Stimulated activated CD4-positive, alpha-beta T cell treated with anti-CD3 and anti-CD28 coated beads, Interleukin-1b, Interleukin-23, amount 100 ng/mL, for 1 hour (primary cell): Measurements from ENCODE around the gene ATP13A1.

ENCODE experiments used
- DNase-seq, 2 donors: peaks; one replicate each; pipeline ENCODE4 v3.0.0-alpha.2; 2020; ENCODE audit warnings: low read depth in 2 of 2

The ATP13A1 gene

DNA sequence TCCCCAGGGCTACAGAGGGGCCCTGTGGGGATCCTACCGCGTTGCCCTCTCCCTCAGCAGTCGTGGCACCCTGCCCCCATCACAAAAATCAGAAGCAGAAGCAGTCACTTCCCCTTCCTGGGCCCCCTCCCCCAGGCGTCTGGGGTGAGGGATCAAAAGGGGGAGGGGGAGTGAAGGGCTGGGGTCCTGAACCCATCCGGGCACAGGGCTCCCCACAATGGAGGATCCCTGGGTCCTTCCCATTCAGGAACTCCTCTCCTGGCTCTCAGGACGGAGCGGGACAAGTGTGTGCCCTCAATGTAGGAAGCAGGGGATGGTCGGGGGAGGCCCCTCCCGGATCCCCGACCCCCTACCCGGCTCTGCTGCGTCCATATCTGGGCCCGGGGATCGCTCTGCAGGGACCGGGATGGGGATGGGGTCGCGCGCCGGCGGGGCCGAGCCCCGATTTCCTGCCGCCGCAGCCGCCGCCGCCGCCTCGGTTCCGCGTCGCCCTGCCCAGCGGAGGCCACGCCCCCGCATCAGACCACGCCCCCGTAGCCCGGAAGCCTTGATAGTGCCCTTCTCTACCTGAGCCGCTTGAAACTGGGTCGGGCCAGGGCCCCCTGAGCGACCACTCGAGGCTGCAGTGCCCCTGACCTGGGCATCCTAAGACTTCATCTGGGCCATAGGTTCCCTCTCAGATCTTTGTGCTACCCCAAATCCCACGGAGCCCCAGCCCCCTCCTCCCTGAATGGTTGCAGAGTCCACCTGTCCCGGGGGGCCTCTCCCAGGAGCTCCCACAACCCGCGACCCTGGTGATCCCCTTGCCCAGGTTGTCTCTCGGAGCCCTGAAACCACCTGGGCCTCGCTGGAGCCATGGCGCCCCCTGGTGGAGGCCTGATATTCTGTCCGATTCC lies 20.1 kb downstream of the ATP13A1 start, which contains the start of gene GMIP:
Gene GMIP, minus strand, starts transcription at position 500 of the 896 bp plus-strand sequence. Its CDS starts 128 bp downstream, at position 372.
- peak; percentile 80 to 84 for DNase-seq

DNA sequence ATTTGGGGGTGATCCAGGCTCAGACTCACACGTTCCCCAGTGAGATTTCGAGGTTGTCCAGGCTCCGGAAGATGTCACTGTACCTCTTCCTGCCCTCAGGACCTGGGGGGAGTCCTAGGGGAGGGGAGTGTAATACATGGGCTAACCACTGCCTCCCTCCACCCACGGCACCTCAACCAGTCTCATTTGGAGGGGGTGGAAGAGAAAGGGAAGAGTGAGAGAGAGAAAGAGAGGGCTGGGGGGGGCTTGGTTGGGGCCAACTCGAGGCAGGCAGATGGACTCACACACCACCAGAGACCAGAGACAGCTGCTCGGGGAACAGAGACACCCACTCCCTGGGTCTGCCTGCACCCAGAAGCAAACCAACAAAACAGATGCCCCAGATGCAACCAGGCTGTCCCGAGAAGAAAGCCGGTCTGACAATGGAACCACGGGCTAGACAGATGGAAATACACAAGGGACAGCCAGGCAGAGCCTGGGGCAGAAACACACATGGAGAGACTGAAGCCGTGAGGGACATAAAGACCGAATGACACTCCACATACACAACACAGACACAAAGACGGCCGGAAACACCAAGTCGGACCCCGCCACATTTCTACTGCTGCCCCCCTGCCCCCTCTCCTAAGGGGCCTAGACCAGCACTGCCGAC lies 20.8 kb downstream of the ATP13A1 start:
- DNase-seq: no peak

DNA sequence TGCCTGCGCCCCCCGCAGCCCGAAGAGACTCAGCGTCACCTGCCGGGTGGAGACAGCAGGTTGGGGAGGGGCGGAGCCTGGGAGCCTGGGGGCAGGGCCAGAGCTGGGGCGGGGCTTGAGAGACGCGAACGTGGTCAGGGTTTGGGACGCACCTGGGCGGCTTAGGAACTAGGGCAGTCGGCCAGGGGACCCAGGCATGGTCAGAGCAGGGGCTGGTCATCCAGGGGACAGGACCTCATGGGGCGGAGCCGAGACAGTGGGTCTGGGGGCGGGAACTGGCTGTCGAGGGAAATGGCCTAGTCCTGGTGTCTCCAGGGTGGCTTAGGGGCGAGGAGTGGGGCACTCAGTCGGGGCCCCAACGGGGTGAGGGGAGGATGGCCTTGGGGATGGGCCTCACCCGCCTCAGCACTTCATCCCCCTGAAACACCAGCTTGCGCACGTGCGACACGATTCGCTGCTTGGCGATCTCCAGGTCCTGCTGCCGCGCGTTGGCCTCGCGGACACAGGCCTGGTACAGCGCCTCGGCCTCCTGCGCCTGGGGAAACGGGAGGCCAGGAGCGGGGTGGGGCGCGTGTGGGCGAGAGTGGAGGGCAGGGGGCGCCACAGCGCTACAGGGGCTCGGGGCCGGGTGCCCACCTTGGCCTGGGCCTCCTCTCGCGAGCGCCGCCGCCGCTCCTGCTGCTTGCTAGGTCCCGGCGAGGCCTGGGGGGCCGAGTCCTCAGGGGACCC lies 25.8 kb downstream of the ATP13A1 start:
- DNase-seq: no peak

DNA sequence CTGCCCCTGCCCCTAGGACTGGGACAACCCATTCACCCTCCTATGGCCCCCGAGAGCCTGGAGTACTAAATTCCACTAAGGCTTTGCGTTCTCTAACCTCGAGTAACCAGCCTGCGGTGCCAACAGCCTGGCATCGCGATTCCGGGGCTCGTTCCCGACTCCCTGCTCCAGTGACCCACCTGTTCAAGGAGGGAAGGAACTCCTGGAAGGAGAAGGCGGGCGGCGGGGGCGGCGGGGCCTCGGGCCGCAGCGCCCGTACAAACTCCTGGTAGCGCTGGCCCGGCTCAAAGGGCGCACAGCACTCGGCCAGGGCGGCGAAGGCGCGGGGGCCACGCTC lies 26.3 kb downstream of the ATP13A1 start:
- DNase-seq: no peak

DNA sequence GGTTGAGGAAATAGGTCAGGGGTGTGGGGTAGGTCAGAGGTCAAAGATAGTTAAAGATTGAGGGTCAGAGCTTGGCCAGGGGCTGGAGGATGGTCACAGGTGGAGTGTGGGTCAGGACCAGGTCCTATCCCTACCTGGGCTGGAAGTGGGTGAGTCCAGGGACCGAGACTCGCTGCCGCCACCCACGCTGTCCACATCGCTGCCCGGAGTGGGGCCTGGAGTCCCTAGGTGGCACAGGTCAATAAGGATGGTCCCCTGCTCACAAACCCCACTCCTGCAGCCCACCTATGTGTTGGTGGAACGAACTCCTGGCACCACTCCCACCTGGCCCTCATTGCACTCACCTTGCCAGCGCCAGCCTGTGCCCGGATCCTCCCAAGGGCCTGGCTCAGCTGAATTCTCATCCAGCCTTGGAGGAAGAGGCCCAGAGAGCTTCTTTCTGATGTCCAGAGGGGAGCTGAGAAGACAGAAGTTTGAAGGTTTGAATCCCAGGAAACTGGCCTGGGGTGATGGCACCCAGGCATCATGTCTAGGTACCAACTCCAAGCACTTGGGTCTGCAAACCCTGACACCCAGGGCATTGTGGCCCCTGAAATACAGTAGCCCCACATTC lies 26.8 kb downstream of the ATP13A1 start:
- no peak for DNase-seq

DNA sequence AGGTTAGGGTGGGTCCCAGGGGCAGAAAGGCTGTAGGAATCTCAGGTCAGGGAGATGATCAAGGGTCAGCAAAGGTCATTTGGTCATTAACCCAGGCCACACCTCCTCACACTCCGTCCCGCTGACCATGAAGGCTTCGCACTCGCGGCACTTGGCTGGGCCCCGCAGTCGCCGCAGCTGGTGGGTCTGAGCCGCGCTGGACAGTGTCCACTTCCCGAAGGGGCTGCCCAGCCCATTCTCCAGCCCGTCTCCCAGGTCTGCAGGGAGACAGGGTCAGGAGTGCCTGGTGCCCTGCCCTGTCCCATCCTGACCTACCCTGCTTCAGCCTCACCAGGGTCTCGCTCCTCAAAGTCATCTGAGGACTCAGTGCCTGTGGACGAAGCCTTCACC lies 28.2 kb downstream of the ATP13A1 start:
- no peak for DNase-seq

DNA sequence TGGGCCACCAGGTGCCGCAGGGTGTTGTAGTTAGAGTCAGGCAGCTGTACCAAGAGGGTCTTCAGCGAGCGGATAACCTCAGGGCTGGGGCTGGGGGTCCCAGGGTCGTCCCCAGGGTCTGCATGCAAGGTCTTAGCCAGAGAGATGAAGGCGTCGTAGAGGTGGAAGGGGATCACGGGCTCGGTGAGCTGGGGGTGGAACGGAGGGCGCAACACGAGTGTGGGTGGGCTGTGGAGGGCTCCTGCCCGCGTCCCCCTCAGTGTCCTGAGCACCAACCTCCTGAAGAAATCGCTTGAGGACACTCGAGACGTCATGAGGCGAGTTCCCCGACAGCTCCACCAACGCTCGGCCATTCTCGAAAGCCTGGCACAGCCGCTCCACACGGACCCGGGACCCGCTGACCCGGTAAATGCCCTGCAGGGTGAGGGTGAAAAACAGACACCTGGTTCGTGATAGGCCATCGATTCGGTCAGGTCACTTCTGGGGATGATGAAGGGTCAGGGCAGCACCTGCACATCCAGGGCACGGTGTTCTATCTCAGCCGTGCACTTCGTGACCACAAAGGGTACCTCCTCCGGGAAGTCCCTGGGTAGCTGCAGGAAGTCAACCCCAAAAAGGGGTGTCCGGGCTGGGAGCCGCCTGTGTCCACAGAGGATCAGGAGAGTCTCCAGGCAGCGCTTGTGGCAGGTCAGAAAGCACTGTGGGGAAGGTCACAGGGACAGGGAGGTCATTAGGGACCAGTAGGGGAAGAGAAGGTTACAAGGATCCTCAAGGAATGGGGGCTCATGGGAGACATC lies 28.8 kb downstream of the ATP13A1 start:
- DNase-seq: no peak

DNA sequence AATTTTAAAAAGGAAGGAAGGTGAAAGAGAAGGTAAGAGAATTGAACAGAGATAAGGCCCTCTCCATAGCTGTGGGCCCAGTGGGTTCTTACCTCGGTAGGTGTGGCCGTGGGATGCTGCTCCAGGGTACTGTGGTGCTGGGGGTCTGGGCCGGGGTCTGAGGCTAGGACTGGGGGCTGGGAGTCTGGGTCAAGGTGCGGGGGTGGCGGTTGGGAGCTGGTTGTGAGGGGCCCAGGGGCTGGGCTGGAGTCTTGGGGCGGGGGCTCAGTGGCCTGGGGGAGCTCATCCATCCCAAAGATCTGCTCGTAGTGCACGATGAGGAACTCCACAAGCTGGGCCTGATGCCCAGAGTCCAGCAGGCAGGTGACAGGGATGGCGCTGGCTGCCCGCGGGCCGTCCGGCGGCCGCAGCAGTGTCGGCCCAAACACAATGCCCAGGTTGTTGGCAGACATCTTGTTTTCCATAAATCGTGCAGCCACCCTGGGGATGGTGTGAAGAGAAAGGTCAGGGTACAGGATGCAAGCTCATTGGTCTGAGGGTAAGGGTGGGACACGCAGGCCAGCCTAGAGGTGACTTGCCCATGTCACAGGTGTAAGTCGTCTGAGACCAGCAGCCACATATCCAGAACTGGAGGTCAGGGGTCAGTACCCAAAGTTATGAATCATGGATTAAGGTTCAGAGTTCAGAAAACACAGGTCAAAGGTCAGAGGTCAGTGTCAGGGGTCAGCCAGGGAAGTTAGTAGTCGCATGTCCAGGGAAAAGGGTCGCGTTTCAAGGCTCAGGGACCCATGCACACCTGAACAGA lies 29.6 kb downstream of the ATP13A1 start:
- DNase-seq: no peak

DNA sequence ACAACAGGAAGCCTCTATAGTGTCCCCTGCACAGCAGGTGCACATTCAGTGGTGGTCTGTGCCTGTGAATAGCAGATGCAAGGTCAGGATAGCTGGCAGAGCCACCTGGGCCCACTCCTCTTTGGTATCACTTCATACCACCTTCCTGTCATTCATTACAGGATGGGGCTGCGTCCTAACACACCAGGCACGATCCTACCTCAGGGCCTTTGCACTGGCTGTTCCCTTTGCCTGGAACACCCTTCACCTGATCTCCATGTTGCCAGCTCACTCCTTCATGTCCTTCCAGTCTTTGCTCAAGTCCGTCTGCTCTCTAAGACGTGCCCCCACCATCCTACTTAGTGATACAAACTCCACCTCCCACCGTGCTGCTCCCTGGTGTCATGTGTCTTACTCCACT lies 30.8 kb downstream of the ATP13A1 start:
- no peak for DNase-seq

DNA sequence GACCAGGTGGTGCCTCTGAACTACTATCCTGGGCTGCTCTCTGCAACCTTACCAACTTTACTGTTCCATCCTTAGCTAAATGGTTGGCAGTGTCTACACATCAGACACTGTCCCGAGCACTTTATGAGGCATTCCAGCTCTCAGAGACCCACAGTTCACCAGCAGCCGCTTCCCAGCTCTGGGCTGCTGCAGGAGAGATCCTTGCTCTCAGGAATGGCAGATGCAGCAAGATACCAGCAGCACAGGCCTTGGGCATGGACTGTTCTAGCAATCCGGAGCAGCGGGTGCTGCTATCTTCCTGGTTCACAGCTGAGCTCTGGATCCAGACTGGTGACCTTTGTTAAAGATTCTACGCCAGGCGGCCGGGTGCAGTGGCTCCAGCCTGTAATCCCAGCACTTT lies 32.1 kb downstream of the ATP13A1 start:
- no peak for DNase-seq

DNA sequence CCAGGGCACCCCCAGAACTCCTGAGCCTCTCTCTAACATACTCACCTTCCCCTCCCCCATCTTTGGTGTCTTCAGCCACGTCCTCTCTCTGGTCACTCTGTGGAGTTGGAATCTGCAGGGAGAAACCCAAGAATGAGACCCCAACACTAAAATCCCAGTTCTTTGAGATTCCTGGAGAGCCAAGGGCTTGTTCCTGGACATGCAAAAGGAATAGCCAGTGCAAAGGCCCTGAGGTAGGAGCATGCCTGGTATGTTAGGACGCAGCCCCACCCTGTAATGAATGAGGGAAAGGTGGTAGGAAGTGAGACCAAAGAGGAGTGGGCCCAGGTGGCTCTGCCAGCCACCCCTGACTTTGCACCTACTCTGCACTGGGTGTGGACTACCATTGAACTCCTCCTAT lies 33.0 kb downstream of the ATP13A1 start:
- DNase-seq: no peak

DNA sequence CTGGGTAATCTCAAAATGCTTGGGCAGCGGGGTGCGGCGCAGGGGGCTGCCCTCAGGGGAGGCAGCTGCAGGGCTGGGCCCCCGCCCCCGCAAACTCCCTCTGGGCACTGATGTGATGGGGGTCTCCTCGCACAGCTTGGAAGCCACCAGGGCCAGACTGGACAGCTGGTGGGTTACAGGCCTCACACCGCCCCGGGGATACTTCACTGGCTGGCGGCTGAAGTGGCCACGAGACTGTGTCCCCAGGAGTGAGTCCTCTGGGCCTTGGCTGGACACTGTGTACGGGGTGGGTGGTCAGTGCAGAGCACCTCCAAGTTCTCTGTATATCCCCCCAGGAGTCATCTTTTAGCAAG lies 33.4 kb downstream of the ATP13A1 start:
- DNase-seq: no peak

DNA sequence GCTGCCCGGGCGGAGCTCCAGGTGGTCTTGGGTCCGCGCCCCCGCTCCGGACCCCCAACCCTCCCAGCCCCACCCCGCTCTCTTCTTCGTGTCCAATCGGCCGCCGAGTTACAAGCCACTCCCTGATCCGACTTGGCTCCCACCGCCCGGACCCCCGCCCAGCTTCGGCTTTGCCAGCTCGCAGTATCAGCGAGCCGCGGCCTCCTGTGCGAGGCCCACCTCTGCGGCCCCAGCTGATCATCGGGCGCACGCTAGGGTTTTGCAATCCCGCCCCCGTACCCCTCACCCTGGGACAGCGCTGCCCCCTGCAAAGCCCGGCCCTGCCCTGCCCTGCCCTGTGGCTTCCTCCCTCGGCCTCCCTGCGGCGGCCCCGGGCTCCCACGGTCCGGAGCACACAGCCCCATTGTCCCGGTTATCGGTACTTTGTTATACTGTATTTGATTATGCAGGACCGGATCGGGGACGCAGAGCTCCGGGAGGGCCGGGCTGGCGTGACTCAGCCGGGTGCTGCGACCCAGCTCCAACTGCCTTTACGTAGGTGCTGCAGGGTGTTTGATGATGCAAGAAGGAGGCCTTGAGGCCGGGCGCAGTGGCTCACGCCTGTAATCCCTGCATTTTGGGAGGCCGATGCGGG lies 34.9 kb downstream of the ATP13A1 start:
- DNase-seq: no peak

DNA sequence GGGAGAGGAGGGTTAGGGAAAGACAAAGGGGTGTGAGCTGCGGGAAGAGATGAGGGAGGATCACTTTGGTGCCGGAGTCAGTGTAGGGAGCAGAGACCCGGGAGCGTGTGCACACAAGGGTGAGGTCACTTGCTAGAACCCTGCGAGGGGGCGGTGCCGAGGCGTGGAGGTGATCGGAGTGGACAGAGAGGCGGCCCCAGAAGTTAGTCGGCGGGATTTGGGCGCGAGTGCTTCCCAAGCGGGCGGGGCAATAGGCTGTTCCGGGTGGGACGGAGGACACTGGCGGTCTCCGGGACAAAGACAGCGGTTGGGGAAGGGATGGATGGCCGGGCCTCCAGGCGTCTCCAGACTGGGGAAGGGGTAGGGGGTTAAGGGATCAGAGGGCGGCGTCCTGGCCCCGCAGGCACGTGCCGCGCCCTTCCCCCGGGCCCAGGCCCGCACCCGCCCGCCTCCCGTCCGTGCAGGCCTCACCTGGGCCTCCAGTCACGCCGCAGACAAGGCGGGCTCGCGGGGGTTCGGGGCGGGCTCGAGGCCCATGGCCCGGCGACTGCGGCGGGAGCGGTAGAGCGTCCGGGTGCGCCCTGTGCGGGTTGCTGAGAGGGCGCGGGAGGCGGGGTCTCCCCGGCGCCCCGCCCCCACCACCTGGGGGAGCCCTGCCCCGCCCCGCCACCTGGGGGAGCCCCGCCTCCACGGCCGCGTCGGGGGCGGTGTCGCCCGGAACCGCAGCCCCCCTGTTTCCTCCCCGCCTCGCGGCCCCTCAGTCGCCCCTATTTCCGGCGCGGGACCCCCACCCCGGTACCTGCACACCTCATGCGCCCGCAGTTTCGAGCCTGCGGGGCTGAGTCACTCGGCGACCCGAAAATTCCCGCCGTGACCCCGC lies 35.6 kb downstream of the ATP13A1 start, which contains the start of gene LPAR2:
Gene LPAR2, minus strand, starts transcription at position 600 of the 880 bp plus-strand sequence. CDS start 945 bp downstream, outside the sequence.
- peak; percentile 56 to 68 for DNase-seq

DNA sequence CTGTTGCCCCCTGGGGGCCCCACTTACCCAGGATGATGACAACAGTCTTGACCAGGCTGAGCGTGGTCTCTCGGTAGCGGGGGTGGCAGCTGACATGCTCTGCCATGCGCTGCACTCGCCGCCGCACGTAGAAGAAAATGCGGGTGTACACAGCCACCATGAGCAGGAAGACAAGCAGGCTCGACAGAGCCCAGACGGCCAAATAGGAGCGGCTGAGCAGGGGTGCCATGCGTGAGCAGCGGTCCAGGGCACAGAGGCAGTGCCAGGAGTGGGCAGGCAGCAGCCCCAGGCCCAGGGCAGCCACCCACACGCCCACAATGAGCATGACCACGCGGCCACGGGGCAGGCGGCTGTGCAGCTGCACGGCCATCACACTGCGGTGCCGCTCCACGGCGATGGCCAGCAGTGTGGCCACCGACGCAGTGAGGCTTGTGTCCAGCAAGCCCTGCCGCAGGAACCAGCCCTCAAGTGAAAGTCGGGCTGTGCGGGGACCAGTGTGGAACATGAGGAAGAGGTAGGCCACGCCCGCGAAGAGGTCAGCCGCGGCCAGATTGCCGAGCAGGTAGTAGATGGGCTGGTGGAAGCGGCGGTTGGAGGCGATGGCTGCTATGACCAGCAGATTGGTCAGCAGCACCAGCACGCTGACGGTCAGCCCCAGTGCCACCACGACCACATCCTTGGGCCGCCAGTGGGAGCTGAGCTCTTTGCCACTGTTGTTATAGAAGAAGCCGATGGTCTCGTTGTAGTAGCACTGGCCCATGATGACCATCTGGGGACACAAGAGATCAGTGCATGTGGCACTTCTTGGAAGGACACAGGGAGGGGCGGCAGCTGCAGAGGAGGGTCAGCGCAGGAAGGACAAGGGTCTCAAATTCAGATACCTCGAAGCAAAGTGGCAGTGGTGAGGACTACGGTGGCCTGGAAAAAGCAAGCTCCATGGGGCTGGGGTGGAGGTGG lies 36.7 kb downstream of the ATP13A1 start:
- DNase-seq: no peak

DNA sequence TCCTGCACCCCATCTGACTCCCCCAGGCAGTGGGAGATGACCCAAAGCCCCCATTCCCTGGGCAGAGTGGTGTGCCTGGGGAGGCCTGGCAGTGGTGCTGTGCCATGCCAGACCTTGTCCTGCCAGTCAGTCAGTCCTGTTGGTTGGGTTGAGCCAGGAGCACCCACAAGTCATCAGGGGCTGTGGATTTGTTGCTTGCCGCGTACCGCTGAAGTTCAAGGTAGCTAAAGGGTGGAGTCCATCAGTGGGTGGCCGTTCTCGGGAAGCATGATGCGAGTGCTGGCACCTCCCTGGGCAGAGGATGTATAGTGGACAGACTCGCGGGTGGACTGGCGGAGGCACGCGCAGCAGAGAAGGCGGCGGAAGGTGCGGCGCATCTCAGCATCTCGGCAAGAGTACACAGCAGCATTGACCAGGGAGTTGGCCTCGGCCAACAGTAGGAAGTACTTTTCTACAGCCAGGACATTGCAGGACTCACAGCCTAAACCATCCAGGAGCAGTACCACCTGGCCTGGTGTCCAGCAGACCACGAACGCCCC lies 39.4 kb downstream of the ATP13A1 start:
- no peak for DNase-seq

DNA sequence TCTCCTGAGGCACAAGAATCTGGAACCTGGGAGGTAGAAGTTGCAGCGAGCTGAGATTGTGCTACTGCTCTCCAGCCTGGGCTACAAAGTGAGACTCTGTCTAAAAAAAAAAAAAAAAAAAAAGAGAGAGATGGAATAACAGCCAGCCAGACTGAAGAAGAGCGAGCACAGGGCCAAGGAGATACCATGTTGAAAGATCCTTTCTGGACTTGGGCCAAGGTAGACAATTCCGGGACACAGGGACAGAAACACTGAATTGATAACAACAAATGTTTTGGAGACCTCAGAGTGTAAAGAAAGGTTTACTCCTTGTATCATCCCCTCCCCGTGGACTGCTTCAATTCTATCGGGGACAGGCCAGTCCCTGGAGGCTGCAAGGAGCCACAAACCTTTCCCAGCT lies 40.1 kb downstream of the ATP13A1 start:
- DNase-seq: no peak

DNA sequence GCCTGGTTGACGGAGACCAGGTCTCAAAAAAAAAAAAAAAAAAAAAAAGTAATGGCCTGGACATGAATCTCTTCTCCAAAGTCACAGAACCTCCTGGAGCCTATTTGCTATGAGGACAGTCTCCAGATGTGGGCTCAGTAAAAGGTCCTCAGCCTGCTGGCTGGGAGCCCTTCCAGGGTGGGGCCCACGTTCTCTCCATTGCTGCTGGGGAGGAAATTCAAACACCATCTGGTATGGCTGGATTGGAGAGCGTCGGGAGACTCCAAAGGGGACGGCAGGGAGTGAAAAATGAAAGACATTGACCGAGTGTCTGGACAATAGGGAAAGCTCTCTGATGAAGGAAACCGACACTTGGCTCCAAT lies 43.6 kb downstream of the ATP13A1 start:
- DNase-seq: no peak
